Tibial artery (tissue), 4 donors: ENCODE data around the gene RTN4IP1.

Experiments used
- DNase-seq, 2 donors: peaks; one replicate each; pipeline ENCODE4 v3.0.0-alpha.2; 2019
- H3K27ac ChIP-seq, 2 donors: fragments of 200-600 bp; sonication (generic) in 1 of 2; 1 replicate in 1 of 2; 2 replicates in 1 of 2; pipeline ENCODE4 v1.5.1; 2018 to 2019; ENCODE audit warnings: mild to moderate bottlenecking in 1 of 2
- H3K27me3 ChIP-seq, 2 donors: fragments of 200-600 bp; sonication (generic) in 1 of 2; one replicate each; pipeline versions ENCODE4 v1.5.1 to v1.6.0; 2016 to 2019
- H3K36me3 ChIP-seq, 3 donors: fragments of 200-600 bp; sonication (generic) in 2 of 3; one replicate each; pipeline ENCODE4 v1.5.1; 2016 to 2019; ENCODE audit warnings: mild to moderate bottlenecking in 2 of 3
- H3K4me1 ChIP-seq, 4 donors: fragments of 200-600 bp; sonication (generic) in 2 of 4; 1 replicate in 3 of 4; 2 replicates in 1 of 4; pipeline ENCODE4 v1.5.1; 2016 to 2019
- H3K4me3 ChIP-seq, 2 donors: fragments of 200-600 bp; sonication (generic) in 1 of 2; 1 replicate in 1 of 2; 2 replicates in 1 of 2; pipeline ENCODE4 v1.5.1; 2018 to 2019; ENCODE audit warnings: mild to moderate bottlenecking in 2 of 2
- H3K9me3 ChIP-seq, 3 donors: fragments of 200-600 bp; sonication (generic) in 1 of 3; one replicate each; pipeline ENCODE4 v1.5.1; 2016 to 2019
- CTCF ChIP-seq, 2 experiments: fragments of 200-600 bp in 1 of 2; fragments of 450-650 bp in 1 of 2; IDR thresholded peaks; one replicate each; pipeline ENCODE4 v1.5.1; 2017 to 2019; ENCODE audit warnings: antibody characterized with exemption in 2 of 2, mild to moderate bottlenecking in 1 of 2, moderate library complexity in 1 of 2
- intact Hi-C: fragments of 100-400 bp; cut with DNase I; formaldehyde crosslinking; loops from one replicate; pipeline ENCODE4 v1.15.0; 2023; ENCODE audit warnings: low total_unique reads

RTN4IP1 gene

DNA sequence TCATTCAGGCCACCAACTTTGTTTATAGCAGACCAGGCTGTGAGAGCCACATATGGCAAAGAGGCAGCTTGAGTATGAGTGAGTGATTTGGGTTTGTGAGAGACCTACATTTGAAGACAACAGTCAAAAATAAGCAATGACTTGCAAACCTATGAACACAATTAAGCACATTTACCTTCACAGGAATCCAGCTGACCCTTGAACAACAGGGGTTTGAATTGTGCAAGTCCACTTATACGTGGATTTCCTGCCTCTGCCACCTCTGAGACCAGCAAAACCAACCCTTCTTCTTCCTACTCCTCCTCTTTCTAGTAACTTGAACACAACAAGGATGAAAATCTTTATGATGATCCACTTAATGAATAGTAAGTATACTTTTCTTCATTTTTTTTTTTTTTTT, 10.1 kb downstream of the RTN4IP1 start:
- peaks cover 0 to 13% (median 12%) of the 10 kb centered on the region in 3 donors for H3K36me3 ChIP-seq
- intact Hi-C loops = no loop called here
- H3K4me1 ChIP-seq = no peaks in the 10 kb centered on the region
- H3K9me3 ChIP-seq = no peaks in the 10 kb centered on the region
- H3K4me3 ChIP-seq = no peak overlapping the region
- H3K27me3 ChIP-seq = no peaks in the 10 kb centered on the region
- DNase-seq = no peak
- no peak for TF ChIP-seq CTCF (IDR thresholded peaks at IDR 0.05)
- H3K27ac ChIP-seq = no peak overlapping the region

- no peak for TF ChIP-seq CTCF (IDR thresholded peaks at IDR 0.05)
- DNase-seq = no peak
- Histone ChIP-seq H3K4me3 (no peak overlapping the region), H3K4me1 (no peaks in the 10 kb centered on the region), H3K9me3 (no peaks in the 10 kb centered on the region), H3K27ac (no peak overlapping the region), H3K27me3 (no peaks in the 10 kb centered on the region), H3K36me3 (peaks cover 0 to 13% (median 12%) of the 10 kb centered on the region in 3 donors)
- intact Hi-C loops = no loop called here
These were observed 11.0 kb downstream of the RTN4IP1 start for GRCh38 chr6:106618324-106618723.

- Histone ChIP-seq H3K36me3 (peaks cover 0 to 13% (median 12%) of the 10 kb centered on the region in 3 donors), H3K27me3 (no peaks in the 10 kb centered on the region), H3K4me1 (no peaks in the 10 kb centered on the region), H3K4me3 (no peak overlapping the region), H3K9me3 (no peaks in the 10 kb centered on the region), H3K27ac (no peak overlapping the region)
- intact Hi-C loops = no loop called here
- no peak for TF ChIP-seq CTCF (IDR thresholded peaks at IDR 0.05)
- DNase-seq = no peak
These were observed 11.4 kb downstream of the RTN4IP1 start for GRCh38 chr6:106617857-106618256.

DNA sequence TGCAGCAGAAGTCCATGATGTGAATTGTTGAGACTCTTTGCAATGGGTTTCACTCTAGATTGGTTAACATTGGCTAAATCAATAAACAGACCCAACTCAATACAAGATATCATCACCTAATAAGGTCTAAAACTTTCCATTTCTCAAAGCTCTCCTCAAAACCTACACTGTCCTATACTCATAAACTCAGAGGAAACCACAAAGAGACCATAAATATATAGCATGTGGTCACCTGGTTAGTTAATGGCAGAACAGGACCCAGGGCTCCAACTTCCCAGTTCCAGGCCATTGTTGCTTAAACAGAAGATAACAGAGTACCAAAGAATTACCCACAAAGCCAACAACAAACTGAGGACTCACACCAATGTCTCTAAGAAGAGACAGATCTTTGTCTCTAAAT, 12.0 kb downstream of the RTN4IP1 start:
- Histone ChIP-seq H3K27me3 (no peaks in the 10 kb centered on the region), H3K9me3 (no peaks in the 10 kb centered on the region), H3K27ac (no peak overlapping the region), H3K4me1 (no peaks in the 10 kb centered on the region), H3K4me3 (no peak overlapping the region), H3K36me3 (peaks cover 0 to 12% (median 8%) of the 10 kb centered on the region in 3 donors)
- DNase-seq = no peak
- TF ChIP-seq CTCF (IDR thresholded peaks at IDR 0.05) = no peak
- intact Hi-C loops = no loop called here

- no peak for DNase-seq
- no peak overlapping the region for H3K27ac ChIP-seq
- no peak for TF ChIP-seq CTCF (IDR thresholded peaks at IDR 0.05)
- intact Hi-C loops = loop anchor here (5.0 kb wide), 1 partner anchor 363 kb away; no protein-coding TSS in a partner anchor
- H3K4me3 ChIP-seq = no peak overlapping the region
- peaks cover 0 to 12% (median 7%) of the 10 kb centered on the region in 3 donors for H3K36me3 ChIP-seq
- H3K4me1 ChIP-seq = no peaks in the 10 kb centered on the region
- no peaks in the 10 kb centered on the region for H3K27me3 ChIP-seq
- H3K9me3 ChIP-seq = no peaks in the 10 kb centered on the region
These were observed 14.6 kb downstream of the RTN4IP1 start for GRCh38 chr6:106614592-106615257.
